Neural progenitor cell (in vitro differentiated cells): ENCODE results near the gene RAB3GAP2. TPM values are rescaled to one million over a fixed set of nuclear protein-coding genes. Genes with fewer than 3 reads are reported as not detected.
"Not testable (repeated sequence)": the region's sequence is repeated elsewhere in the genome, so short reads cannot be mapped to it uniquely, and the experiment has no call there.

Experiments used
- DNase-seq: peaks from one replicate; pipeline ENCODE4 v3.0.0-alpha.2; 2016; ENCODE audit warnings: low spot score
- H2AFZ ChIP-seq: fragments of 200-600 bp; sonication (generic); replicated peaks from 2 replicates; pipeline ENCODE4 v1.6.1; 2016; ENCODE audit warnings: antibody characterized with exemption
- H3F3A ChIP-seq: fragments of 200-600 bp; sonication (generic); 2 replicates; pipeline ENCODE4 v1.6.1; 2016; ENCODE audit warnings: antibody characterized with exemption, low read depth
- H3K27ac ChIP-seq: fragments of 200-600 bp; sonication (generic); 2 replicates; pipeline ENCODE4 v1.5.1; 2016; ENCODE audit warnings: mild to moderate bottlenecking
- H3K27me3 ChIP-seq: fragments of 200-600 bp; sonication (generic); 2 replicates; pipeline ENCODE4 v1.6.1; 2016; ENCODE audit warnings: mild to moderate bottlenecking, moderate library complexity
- H3K36me3 ChIP-seq: fragments of 200-600 bp; sonication (generic); 2 replicates; pipeline ENCODE4 v1.5.1; 2016
- H3K4me1 ChIP-seq: fragments of 200-600 bp; sonication (generic); 2 replicates; pipeline ENCODE4 v1.6.1; 2016; ENCODE audit warnings: mixed run types
- H3K4me2 ChIP-seq: fragments of 200-600 bp; sonication (generic); 2 replicates; pipeline ENCODE4 v1.6.1; 2016
- H3K4me3 ChIP-seq: fragments of 200-600 bp; sonication (generic); 2 replicates; pipeline ENCODE4 v1.5.1; 2016
- H3K79me2 ChIP-seq: fragments of 200-600 bp; sonication (generic); 2 replicates; pipeline ENCODE4 v1.6.1; 2016; ENCODE audit warnings: low read depth
- H3K9ac ChIP-seq: fragments of 200-600 bp; sonication (generic); 2 replicates; pipeline ENCODE4 v1.6.1; 2016
- H3K9me3 ChIP-seq: fragments of 200-600 bp; sonication (generic); 2 replicates; pipeline ENCODE4 v1.5.1; 2016; ENCODE audit warnings: low read depth
- H4K20me1 ChIP-seq: fragments of 200-600 bp; sonication (generic); 2 replicates; pipeline ENCODE4 v1.6.1; 2016; ENCODE audit warnings: low read depth
- H3K27ac Mint-ChIP-seq: 3 replicates; pipeline ENCODE4 v1.8.0; 2021; ENCODE audit warnings: mixed read lengths
- H3K27me3 Mint-ChIP-seq: 2 replicates; pipeline ENCODE4 v1.8.0; 2022; ENCODE audit warnings: low read depth, mild to moderate bottlenecking, inconsistent platforms, moderate library complexity, mixed read lengths; ENCODE audit not compliant: insufficient read depth
- H3K36me3 Mint-ChIP-seq: 3 replicates; pipeline ENCODE4 v1.8.0; 2021; ENCODE audit warnings: mixed read lengths
- H3K4me1 Mint-ChIP-seq: 3 replicates; pipeline ENCODE4 v1.8.0; 2021; ENCODE audit warnings: mixed read lengths
- H3K4me3 Mint-ChIP-seq: 3 replicates; pipeline ENCODE4 v1.8.0; 2021; ENCODE audit warnings: mild to moderate bottlenecking, moderate library complexity, mixed read lengths
- H3K9me3 Mint-ChIP-seq: 3 replicates; pipeline ENCODE4 v1.8.0; 2020; ENCODE audit warnings: mixed read lengths
- EZH2 ChIP-seq: fragments of 200-600 bp; sonication (generic); IDR thresholded peaks from 2 replicates; pipeline ENCODE4 v1.6.1; 2017; ENCODE audit warnings: antibody characterized with exemption, mild to moderate bottlenecking, moderate library complexity
- EZH2phosphoT487 ChIP-seq: fragments of 200-600 bp; sonication (generic); IDR thresholded peaks from 2 replicates; pipeline ENCODE4 v1.6.1; 2017; ENCODE audit warnings: antibody characterized with exemption
- total RNA-seq: library from RNA; depleted of rRNA; stranded (reverse); fragments of >200 nt; gene quantifications from 2 replicates; pipeline ENCODE4 v1.2.3, GENCODE V29; 2015; ENCODE audit warnings: low replicate concordance
- TF ChIP-seq, protein P1 (sequence below): fragments of 200-600 bp; sonication (generic); IDR thresholded peaks from 2 replicates; pipeline ENCODE4 v1.5.1; 2017; ENCODE audit warnings: antibody characterized with exemption, mild to moderate bottlenecking

The RAB3GAP2 gene
- total RNA-seq, 1 donor from 2014 or later, result 36.4 TPM

DNA sequence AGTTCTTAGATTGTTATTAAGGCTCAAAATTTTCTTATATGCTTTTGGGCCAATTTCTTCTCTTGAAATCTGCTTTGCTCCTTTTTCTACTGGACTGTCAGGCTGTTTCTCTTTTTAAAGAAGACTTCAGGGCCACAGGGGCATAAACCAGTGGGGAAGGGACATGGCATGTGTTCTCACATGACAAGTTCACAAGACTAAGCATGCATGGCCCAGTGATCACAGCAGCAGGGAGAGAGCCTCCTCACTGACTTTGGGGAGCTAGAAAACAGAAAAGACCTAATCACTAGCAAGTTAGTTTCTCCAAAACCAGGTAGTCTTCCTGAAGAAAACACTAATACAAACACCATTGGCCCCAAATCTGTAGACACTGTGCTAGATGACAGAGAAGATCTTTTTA lies 64.8 kb downstream of the RAB3GAP2 start:
- no peaks in the 10 kb centered on the region for H3K79me2 ChIP-seq
- H2AFZ ChIP-seq, result no peak overlapping the region
- no peak for DNase-seq
- H3K27me3 ChIP-seq, result no peaks in the 10 kb centered on the region
- Mint-ChIP-seq H3K4me3 (no peak overlapping the region), H3K9me3 (no peaks in the 10 kb centered on the region), H3K27ac (no peak overlapping the region), H3K4me1 (peaks cover 3% of the 10 kb centered on the region), H3K36me3 (peaks cover 30% of the 10 kb centered on the region), H3K27me3 (no peaks in the 10 kb centered on the region)
- H3K9me3 ChIP-seq, result no peaks in the 10 kb centered on the region
- H3F3A ChIP-seq, result no peaks in the 10 kb centered on the region
- no peak for TF ChIP-seq EZH2
- TF ChIP-seq EZH2phosphoT487, result no peak
- TF ChIP-seq, protein P1, sequence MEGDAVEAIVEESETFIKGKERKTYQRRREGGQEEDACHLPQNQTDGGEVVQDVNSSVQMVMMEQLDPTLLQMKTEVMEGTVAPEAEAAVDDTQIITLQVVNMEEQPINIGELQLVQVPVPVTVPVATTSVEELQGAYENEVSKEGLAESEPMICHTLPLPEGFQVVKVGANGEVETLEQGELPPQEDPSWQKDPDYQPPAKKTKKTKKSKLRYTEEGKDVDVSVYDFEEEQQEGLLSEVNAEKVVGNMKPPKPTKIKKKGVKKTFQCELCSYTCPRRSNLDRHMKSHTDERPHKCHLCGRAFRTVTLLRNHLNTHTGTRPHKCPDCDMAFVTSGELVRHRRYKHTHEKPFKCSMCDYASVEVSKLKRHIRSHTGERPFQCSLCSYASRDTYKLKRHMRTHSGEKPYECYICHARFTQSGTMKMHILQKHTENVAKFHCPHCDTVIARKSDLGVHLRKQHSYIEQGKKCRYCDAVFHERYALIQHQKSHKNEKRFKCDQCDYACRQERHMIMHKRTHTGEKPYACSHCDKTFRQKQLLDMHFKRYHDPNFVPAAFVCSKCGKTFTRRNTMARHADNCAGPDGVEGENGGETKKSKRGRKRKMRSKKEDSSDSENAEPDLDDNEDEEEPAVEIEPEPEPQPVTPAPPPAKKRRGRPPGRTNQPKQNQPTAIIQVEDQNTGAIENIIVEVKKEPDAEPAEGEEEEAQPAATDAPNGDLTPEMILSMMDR, result no peak
- no peak overlapping the region for H3K4me3 ChIP-seq
- no peaks in the 10 kb centered on the region for H3K4me1 ChIP-seq
- no peak overlapping the region for H3K9ac ChIP-seq
- H3K4me2 ChIP-seq, result no peak overlapping the region
- H3K27ac ChIP-seq, result no peak overlapping the region
- peaks cover 3% of the 10 kb centered on the region for H3K36me3 ChIP-seq
- no peaks in the 10 kb centered on the region for H4K20me1 ChIP-seq

DNA sequence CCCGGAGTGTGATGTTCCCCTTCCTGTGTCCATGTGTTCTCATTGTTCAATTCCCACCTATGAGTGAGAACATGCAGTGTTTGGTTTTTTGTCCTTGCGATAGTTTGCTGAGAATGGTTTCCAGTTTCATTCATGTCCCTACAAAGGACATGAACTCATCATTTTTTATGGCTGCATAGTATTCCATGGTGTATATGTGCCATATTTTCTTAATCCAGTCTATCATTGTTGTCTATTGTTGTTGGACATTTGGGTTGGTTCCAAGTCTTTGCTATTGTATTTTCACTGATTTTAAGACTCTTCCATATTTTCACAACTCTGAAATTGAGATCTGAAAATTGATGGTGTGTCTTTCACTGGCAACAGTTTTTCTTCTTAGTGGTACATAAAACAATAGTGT lies 67.5 kb downstream of the RAB3GAP2 start:
- H3K9me3 Mint-ChIP-seq, result not testable (repeated sequence)

DNA sequence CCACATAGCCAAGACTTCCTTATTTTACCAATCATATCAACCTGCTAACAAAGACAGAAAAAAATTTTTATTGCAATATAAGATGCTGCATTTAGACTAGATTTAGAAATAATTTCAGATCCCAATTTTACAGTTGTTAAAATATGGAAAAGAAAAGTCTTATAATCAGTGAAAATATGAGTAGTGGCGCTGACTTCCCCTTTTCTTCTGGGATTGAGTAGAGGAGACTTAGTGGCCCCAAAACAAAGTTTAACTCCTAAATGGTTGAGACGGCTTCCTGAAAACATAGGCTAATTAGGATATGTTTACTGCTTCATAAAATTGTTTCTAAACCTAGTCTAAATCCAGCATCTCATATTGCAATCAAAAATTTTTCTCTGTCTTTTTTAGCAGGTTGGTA lies 68.4 kb downstream of the RAB3GAP2 start:
- Histone ChIP-seq H4K20me1 (no peaks in the 10 kb centered on the region), H3K4me1 (no peaks in the 10 kb centered on the region), H3K9me3 (no peaks in the 10 kb centered on the region), H3F3A (no peaks in the 10 kb centered on the region), H3K4me3 (no peak overlapping the region), H3K79me2 (no peaks in the 10 kb centered on the region), H2AFZ (no peak overlapping the region), H3K9ac (no peak overlapping the region), H3K36me3 (no peaks in the 10 kb centered on the region), H3K4me2 (no peak overlapping the region), H3K27me3 (no peaks in the 10 kb centered on the region), H3K27ac (no peak overlapping the region)
- Mint-ChIP-seq H3K27me3 (no peaks in the 10 kb centered on the region), H3K4me1 (peaks cover 3% of the 10 kb centered on the region), H3K9me3 (no peaks in the 10 kb centered on the region), H3K27ac (no peak overlapping the region), H3K36me3 (peaks cover 20% of the 10 kb centered on the region), H3K4me3 (no peak overlapping the region)
- DNase-seq, result no peak
- TF ChIP-seq EZH2, result no peak
- TF ChIP-seq, protein P1, result no peak
- no peak for TF ChIP-seq EZH2phosphoT487

More for the DNA sequence above, 67.5 kb downstream of the RAB3GAP2 start:
- not testable (repeated sequence) for H3F3A ChIP-seq, H3K4me3 Mint-ChIP-seq, H3K4me1 ChIP-seq, H3K4me1 Mint-ChIP-seq, H3K9ac ChIP-seq, H4K20me1 ChIP-seq, H3K4me2 ChIP-seq, H3K36me3 ChIP-seq, H3K27ac Mint-ChIP-seq, H2AFZ ChIP-seq, DNase-seq, H3K9me3 ChIP-seq, H3K4me3 ChIP-seq, H3K79me2 ChIP-seq, H3K27ac ChIP-seq, H3K27me3 Mint-ChIP-seq, H3K27me3 ChIP-seq
- H3K36me3 Mint-ChIP-seq, result peaks cover 22% of the 10 kb centered on the region

DNA sequence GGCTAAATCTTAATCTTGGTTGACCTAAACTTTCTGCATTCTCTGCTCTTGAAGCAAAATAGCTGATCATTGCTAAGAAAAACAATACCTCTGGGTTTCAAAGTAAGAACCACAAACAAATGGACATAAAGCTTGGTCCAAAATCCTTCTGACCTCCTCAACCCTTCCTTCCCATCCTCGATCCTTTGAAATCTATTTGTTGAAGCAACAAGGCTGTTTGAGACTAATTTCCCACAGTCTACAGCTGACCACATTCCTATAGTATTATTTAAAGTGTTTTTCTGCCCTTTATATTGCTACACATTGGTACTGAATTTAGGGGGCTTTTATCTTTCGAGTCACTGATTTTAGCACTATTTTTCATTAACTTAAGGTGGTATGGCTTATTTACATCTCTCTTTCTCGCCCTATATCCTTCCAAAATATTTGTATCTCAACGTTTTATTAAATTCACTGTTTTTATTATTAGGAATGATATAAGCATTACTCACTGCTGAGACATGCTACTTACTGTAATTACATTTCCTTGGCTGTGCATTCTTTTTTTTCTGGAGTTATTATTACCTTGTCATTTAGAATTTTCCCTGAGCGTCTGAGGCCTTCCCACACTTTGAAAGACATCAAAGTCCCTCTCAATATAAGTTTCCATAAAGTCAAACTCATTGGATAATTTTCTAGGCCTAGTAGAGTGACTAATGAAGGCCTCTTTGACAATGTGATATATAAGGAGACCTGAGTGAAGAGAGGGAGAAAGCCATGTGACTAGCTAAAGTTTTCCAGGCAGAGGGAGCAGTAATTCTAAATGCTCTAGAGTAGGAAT lies 73.9 kb downstream of the RAB3GAP2 start:
- H3K36me3 ChIP-seq, result peaks cover 9% of the 10 kb centered on the region
- TF ChIP-seq, protein P1, result no peak
- TF ChIP-seq EZH2phosphoT487 (no peak), EZH2 (no peak)
- H3K4me3 Mint-ChIP-seq, result no peak overlapping the region
- H3K36me3 Mint-ChIP-seq, result peaks cover 6% of the 10 kb centered on the region
- no peaks in the 10 kb centered on the region for H3K79me2 ChIP-seq
- H3K27me3 ChIP-seq, result no peaks in the 10 kb centered on the region
- no peak overlapping the region for H3K27ac ChIP-seq
- H3K9ac ChIP-seq, result no peak overlapping the region
- no peak for DNase-seq
- H3K9me3 Mint-ChIP-seq, result no peaks in the 10 kb centered on the region
- H3K4me1 ChIP-seq, result no peaks in the 10 kb centered on the region
- H2AFZ ChIP-seq, result no peak overlapping the region
- no peaks in the 10 kb centered on the region for H3K9me3 ChIP-seq
- no peak overlapping the region for H3K4me2 ChIP-seq
- no peak overlapping the region for H3K4me3 ChIP-seq
- H3K4me1 Mint-ChIP-seq, result no peaks in the 10 kb centered on the region
- no peaks in the 10 kb centered on the region for H3F3A ChIP-seq
- H3K27me3 Mint-ChIP-seq, result no peaks in the 10 kb centered on the region
- H3K27ac Mint-ChIP-seq, result no peak overlapping the region
- no peaks in the 10 kb centered on the region for H4K20me1 ChIP-seq
